ENCODE results near the gene CALM1.

GRCh38 chr14:90454041-90455000, 57.5 kb downstream of the CALM1 start:
- no peak for TF ChIP-seq EZH2 (IDR thresholded peaks at IDR 0.05; ENCODE audit: borderline replicate concordance)
- no peak for TF ChIP-seq EZH2phosphoT487 (IDR thresholded peaks at IDR 0.05; ENCODE audit: low read depth, severe bottlenecking, unreplicated experiment)

All from hepatocyte (in vitro differentiated cells).